HL-60 (cell line): ENCODE results near the gene RHO.

ENCODE experiments used
- CTCF ChIP-seq: IDR thresholded peaks from one replicate; pipeline ENCODE4 v1.5.1; 2011; ENCODE audit warnings: low read length, control low read depth, inconsistent platforms; ENCODE audit not compliant: insufficient read depth
- GABPA ChIP-seq: IDR thresholded peaks from 2 replicates; pipeline ENCODE4 v1.6.1; 2012; ENCODE audit warnings: low read depth
- POLR2AphosphoS5 ChIP-seq: IDR thresholded peaks from 2 replicates; pipeline ENCODE4 v1.6.1; 2012; ENCODE audit warnings: low read depth
- SPI1 ChIP-seq: IDR thresholded peaks from 2 replicates; pipeline ENCODE4 v1.6.1; 2012; ENCODE audit warnings: low read depth, mild to moderate bottlenecking, borderline replicate concordance

GRCh38 chr3:129530251-129530791 is 1.9 kb downstream of the RHO start:
- no peak for TF ChIP-seq CTCF
- no peak for TF ChIP-seq POLR2AphosphoS5
- TF ChIP-seq SPI1, result no peak
- no peak for TF ChIP-seq GABPA
